HCT116 (cell line): ENCODE results near the gene SLC9A9. TPM values are rescaled to one million over a fixed set of nuclear protein-coding genes. Genes with fewer than 3 reads are reported as not detected.

Source experiments
- ATAC-seq: fragments of 200-7000 bp; cut with Tn5 transposase; 2 replicates; pipeline ENCODE4 v1.9.1; 2020; ENCODE audit warnings: mild to moderate bottlenecking, moderate library complexity
- BruUV-seq: library from RNA; stranded (reverse); fragments of 400-500 nt; replicated peaks from 2 replicates; lab custom pipeline; 2021; lab: Mats Ljungman, UMichigan
- CTCF ChIA-PET: fragments of 300-600 bp; sonication (Branson Sonifier 250); formaldehyde crosslinking; loops from one replicate; lab custom pipeline; 2021; ENCODE audit warnings: antibody characterized with exemption; lab: Charles Lee
- POLR2A ChIA-PET: fragments of 300-600, 350-600 bp; sonication (Branson Sonifier 250); formaldehyde crosslinking; loops from one replicate; lab custom pipeline; 2021; ENCODE audit warnings: antibody characterized with exemption; lab: Charles Lee
- RAD21 ChIA-PET, 2 experiments: fragments of 300-600 bp; sonication (Branson Sonifier 250); formaldehyde crosslinking; loops; one replicate each; lab custom pipeline; 2023; ENCODE audit warnings: low total read pairs in 2 of 2; ENCODE audit not compliant: uncharacterized antibody in 2 of 2, unreplicated experiment in 2 of 2, low non-redundant PET in 1 of 2; lab: Charles Lee
- DNase-seq: peaks from one replicate; pipeline ENCODE4 v3.0.0-alpha.2; 2010; ENCODE audit warnings: low read depth, low spot score
- H2AFZ ChIP-seq: fragments of 200-600 bp; shearing (Covaris generic), sonication (generic); 2 replicates; pipeline ENCODE4 v1.6.1; 2017; ENCODE audit warnings: low read depth, mixed run types, mixed read lengths, antibody characterized with exemption, low read length; ENCODE audit not compliant: poor library complexity, severe bottlenecking
- H3K27ac ChIP-seq: 2 replicates; pipeline ENCODE4 v1.5.1; 2012; ENCODE audit warnings: low read depth, low read length
- H3K27me3 ChIP-seq: fragments of 200-600 bp; sonication (generic); 2 replicates; pipeline ENCODE4 v1.6.1; 2016; ENCODE audit warnings: mixed run types, low read length, mixed read lengths; ENCODE audit not compliant: insufficient read depth
- H3K36me3 ChIP-seq, 2 experiments: fragments of 200-500 bp in 1 of 2; fragments of 200-600 bp in 1 of 2; sonication (Bioruptor generic) in 1 of 2; sonication (generic) in 1 of 2; 2 replicates each; pipeline versions ENCODE4 v1.5.1 to v1.6.1; 2014 to 2016; ENCODE audit warnings: low read length in 2 of 2, inconsistent platforms in 1 of 2, mixed read lengths in 1 of 2, mixed run types in 1 of 2; ENCODE audit not compliant: insufficient read depth in 2 of 2, control insufficient read depth in 1 of 2
- H3K4me1 ChIP-seq, 2 experiments: fragments of 200-600 bp in 1 of 2; sonication (generic) in 1 of 2; 2 replicates each; pipeline versions ENCODE4 v1.5.1 to v1.6.1; 2012 to 2017; ENCODE audit warnings: low read length in 2 of 2, inconsistent platforms in 1 of 2, mild to moderate bottlenecking in 1 of 2, mixed read lengths in 1 of 2, mixed run types in 1 of 2, moderate library complexity in 1 of 2; ENCODE audit not compliant: insufficient read depth in 2 of 2, control insufficient read depth in 1 of 2
- H3K4me2 ChIP-seq: fragments of 200-600 bp; sonication (generic); 2 replicates; pipeline ENCODE4 v1.6.1; 2017; ENCODE audit warnings: mixed run types, low read length, mixed read lengths
- H3K4me3 ChIP-seq, 2 experiments: fragments of 200-600 bp in 1 of 2; sonication (generic) in 1 of 2; replicated peaks in 1 of 2; 2 replicates each; pipeline ENCODE4 v1.5.1; 2011 to 2016; ENCODE audit warnings: low read length in 2 of 2, control low read depth in 1 of 2, low read depth in 1 of 2, mild to moderate bottlenecking in 1 of 2, mixed read lengths in 1 of 2, mixed run types in 1 of 2
- H3K79me2 ChIP-seq: fragments of 200-600 bp; sonication (generic); 2 replicates; pipeline ENCODE4 v1.6.1; 2017; ENCODE audit warnings: mild to moderate bottlenecking, mixed run types, low read length, moderate library complexity, mixed read lengths; ENCODE audit not compliant: insufficient read depth
- H3K9ac ChIP-seq: fragments of 200-600 bp; sonication (generic); 2 replicates; pipeline ENCODE4 v1.6.1; 2016; ENCODE audit warnings: low read length, mixed read lengths
- H3K9me2 ChIP-seq: fragments of 200-600 bp; sonication (generic), shearing (Covaris generic); 2 replicates; pipeline ENCODE4 v1.6.1; 2017; ENCODE audit warnings: mixed run types, mild to moderate bottlenecking, moderate library complexity; ENCODE audit not compliant: insufficient read depth
- H3K9me3 ChIP-seq, 2 experiments: fragments of 200-500 bp in 1 of 2; fragments of 200-600 bp in 1 of 2; sonication (Bioruptor generic) in 1 of 2; sonication (generic) in 1 of 2; 2 replicates each; pipeline ENCODE4 v1.6.1; 2014 to 2017; ENCODE audit warnings: low read length in 2 of 2, mixed read lengths in 2 of 2, inconsistent platforms in 1 of 2, low read depth in 1 of 2, mild to moderate bottlenecking in 1 of 2, mixed run types in 1 of 2, moderate library complexity in 1 of 2; ENCODE audit not compliant: control insufficient read depth in 1 of 2, insufficient read depth in 1 of 2
- H4K20me1 ChIP-seq: fragments of 200-600 bp; sonication (generic), shearing (Covaris generic); 2 replicates; pipeline ENCODE4 v1.6.1; 2017; ENCODE audit warnings: mixed run types, mild to moderate bottlenecking, moderate library complexity; ENCODE audit not compliant: insufficient read depth
- CBX3 ChIP-seq: IDR thresholded peaks from 2 replicates; pipeline ENCODE4 v1.6.1; 2012; ENCODE audit warnings: low read depth
- CEBPB ChIP-seq: IDR thresholded peaks from 2 replicates; pipeline ENCODE4 v1.6.1; 2012; ENCODE audit warnings: low read depth
- EGR1 ChIP-seq: IDR thresholded peaks from 2 replicates; pipeline ENCODE4 v1.6.1; 2012; ENCODE audit warnings: low read depth
- ELF1 ChIP-seq: IDR thresholded peaks from 2 replicates; pipeline ENCODE4 v1.6.1; 2012; ENCODE audit warnings: low read depth, borderline replicate concordance
- EZH2 ChIP-seq: fragments of 200-600 bp; sonication (generic); IDR thresholded peaks from 2 replicates; pipeline ENCODE4 v1.6.1; 2017; ENCODE audit warnings: antibody characterized with exemption, mixed run types
- EZH2phosphoT487 ChIP-seq: fragments of 200-600 bp; IDR thresholded peaks from 2 replicates; pipeline ENCODE4 v1.6.1; 2018; ENCODE audit warnings: antibody characterized with exemption, borderline replicate concordance
- FOSL1 ChIP-seq: IDR thresholded peaks from 2 replicates; pipeline ENCODE4 v1.6.1; 2012; ENCODE audit warnings: low read depth
- POLR2A ChIP-seq: IDR thresholded peaks from 2 replicates; pipeline ENCODE4 v1.7.0; 2011; ENCODE audit warnings: borderline replicate concordance; ENCODE audit not compliant: insufficient read depth, insufficient read length; ENCODE audit errors: extremely low read depth
- POLR2AphosphoS5 ChIP-seq: IDR thresholded peaks from 2 replicates; pipeline ENCODE4 v1.6.1; 2011; ENCODE audit warnings: mild to moderate bottlenecking, low read depth, low read length, moderate library complexity
- RAD21 ChIP-seq: IDR thresholded peaks from 2 replicates; pipeline ENCODE4 v1.6.1; 2012; ENCODE audit warnings: low read depth, mild to moderate bottlenecking
- SIN3A ChIP-seq: IDR thresholded peaks from 2 replicates; pipeline ENCODE4 v1.6.1; 2012; ENCODE audit warnings: low read depth
- SP1 ChIP-seq: IDR thresholded peaks from 2 replicates; pipeline ENCODE4 v1.6.1; 2012; ENCODE audit warnings: low read depth
- TCF7L2 ChIP-seq: IDR thresholded peaks from 2 replicates; pipeline ENCODE4 v1.7.0; 2011; ENCODE audit warnings: borderline replicate concordance, inconsistent platforms; ENCODE audit not compliant: insufficient read depth, insufficient read length; ENCODE audit errors: extremely low read depth
- intact Hi-C: fragments of 100-400 bp; cut with micrococcal nuclease; formaldehyde crosslinking; loops from 2 replicates; pipeline ENCODE4 v1.10.0; 2022
- total RNA-seq: library from RNA; stranded (reverse); gene quantifications from one replicate; pipeline ENCODE4 v1.2.1, GENCODE V29; 2021; ENCODE audit not compliant: unreplicated experiment
- TF ChIP-seq, protein P1 (sequence below), 3 experiments: fragments of 200-600 bp in 1 of 3; sonication (generic) in 1 of 3; IDR thresholded peaks in 2 of 3; conservative IDR thresholded peaks in 1 of 3; 2 replicates each; pipeline ENCODE4 v1.5.1; 2012 to 2017; ENCODE audit warnings: low read depth in 2 of 3, low read length in 2 of 3, antibody characterized with exemption in 1 of 3, borderline replicate concordance in 1 of 3, control low read depth in 1 of 3, mild to moderate bottlenecking in 1 of 3, mixed read lengths in 1 of 3, mixed run types in 1 of 3, moderate library complexity in 1 of 3; ENCODE audit not compliant: insufficient read depth in 1 of 3
- TF ChIP-seq, protein P2 (sequence below): IDR thresholded peaks from 2 replicates; pipeline ENCODE4 v1.6.1; 2012
- TF ChIP-seq, protein P3 (sequence below): IDR thresholded peaks from 2 replicates; pipeline ENCODE4 v1.6.1; 2012; ENCODE audit warnings: low read depth
- TF ChIP-seq, protein P4 (sequence below): IDR thresholded peaks from 2 replicates; pipeline ENCODE4 v1.6.1; 2011; ENCODE audit warnings: mild to moderate bottlenecking, low read length, moderate library complexity; ENCODE audit not compliant: insufficient replicate concordance; ENCODE audit errors: extremely low read depth

SLC9A9 gene
- total RNA-seq, 1 experiment from 2014 or later, result 0.20 TPM

DNA sequence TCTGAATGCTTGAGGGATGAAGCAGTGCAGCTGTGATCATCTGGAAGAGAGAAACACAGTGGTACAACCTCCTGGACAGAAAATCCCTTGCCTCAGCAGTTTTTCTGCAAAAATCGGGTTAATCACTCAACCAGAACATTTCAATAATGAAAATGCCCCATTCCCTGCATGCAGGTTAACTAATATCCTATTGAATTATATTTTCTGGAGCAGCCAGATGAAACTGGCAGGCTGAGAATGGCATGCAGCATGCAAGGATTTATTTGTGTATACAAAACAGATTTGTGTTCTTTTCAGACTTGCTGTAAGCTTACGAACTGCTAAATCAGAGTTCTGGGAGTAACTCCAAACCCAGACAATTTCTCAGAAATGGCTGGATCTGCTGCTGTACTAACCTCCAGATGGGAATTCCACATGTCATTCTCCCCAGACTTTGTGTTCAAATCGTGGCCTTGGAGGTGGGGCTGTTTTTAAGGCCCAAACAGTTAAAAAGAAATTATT is 39.1 kb downstream of the SLC9A9 start (continued):
- TF ChIP-seq, protein P1, sequence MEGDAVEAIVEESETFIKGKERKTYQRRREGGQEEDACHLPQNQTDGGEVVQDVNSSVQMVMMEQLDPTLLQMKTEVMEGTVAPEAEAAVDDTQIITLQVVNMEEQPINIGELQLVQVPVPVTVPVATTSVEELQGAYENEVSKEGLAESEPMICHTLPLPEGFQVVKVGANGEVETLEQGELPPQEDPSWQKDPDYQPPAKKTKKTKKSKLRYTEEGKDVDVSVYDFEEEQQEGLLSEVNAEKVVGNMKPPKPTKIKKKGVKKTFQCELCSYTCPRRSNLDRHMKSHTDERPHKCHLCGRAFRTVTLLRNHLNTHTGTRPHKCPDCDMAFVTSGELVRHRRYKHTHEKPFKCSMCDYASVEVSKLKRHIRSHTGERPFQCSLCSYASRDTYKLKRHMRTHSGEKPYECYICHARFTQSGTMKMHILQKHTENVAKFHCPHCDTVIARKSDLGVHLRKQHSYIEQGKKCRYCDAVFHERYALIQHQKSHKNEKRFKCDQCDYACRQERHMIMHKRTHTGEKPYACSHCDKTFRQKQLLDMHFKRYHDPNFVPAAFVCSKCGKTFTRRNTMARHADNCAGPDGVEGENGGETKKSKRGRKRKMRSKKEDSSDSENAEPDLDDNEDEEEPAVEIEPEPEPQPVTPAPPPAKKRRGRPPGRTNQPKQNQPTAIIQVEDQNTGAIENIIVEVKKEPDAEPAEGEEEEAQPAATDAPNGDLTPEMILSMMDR (IDR thresholded peaks at IDR 0.05 in 2 of 3, conservative IDR thresholded peaks at IDR 0.05 in 1 of 3; ENCODE audit: borderline replicate concordance in 1 of 3, insufficient read depth in 1 of 3, low read depth in 2 of 3, low read length in 2 of 3), result no peak
- TF ChIP-seq TCF7L2 (no peak), SP1 (no peak), EZH2 (no peak), CEBPB (no peak), EZH2phosphoT487 (no peak)
- TF ChIP-seq, protein P2, sequence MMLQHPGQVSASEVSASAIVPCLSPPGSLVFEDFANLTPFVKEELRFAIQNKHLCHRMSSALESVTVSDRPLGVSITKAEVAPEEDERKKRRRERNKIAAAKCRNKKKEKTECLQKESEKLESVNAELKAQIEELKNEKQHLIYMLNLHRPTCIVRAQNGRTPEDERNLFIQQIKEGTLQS, result no peak

DNA sequence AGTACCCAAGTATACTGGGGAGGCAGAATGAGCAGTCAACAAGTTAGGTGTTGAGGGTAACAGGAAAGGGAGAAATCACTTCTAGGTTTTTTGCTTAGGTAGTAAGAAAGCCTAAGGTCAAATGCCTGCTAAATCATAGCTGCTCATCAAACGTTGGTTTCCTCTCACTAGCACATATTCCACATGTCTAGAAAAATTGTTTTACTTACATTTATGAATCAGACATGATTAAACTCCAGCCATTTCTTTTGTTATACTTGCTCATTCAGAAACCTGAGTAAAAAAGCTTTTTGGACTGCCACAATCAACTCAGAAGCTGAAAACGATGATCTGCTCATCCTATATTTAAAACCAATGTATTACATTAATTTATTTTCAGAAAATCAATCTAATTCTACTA is 40.2 kb downstream of the SLC9A9 start:
- Histone ChIP-seq H3K9me3 (no peaks in the 10 kb centered on the region), H3K4me1 (no peaks in the 10 kb centered on the region), H3K4me3 (no peak overlapping the region), H3K27ac (no peak overlapping the region), H4K20me1 (no peaks in the 10 kb centered on the region), H3K4me2 (no peak overlapping the region), H3K9ac (no peak overlapping the region), H3K27me3 (no peaks in the 10 kb centered on the region), H2AFZ (no peak overlapping the region), H3K36me3 (no peaks in the 10 kb centered on the region), H3K9me2 (no peaks in the 10 kb centered on the region), H3K79me2 (no peaks in the 10 kb centered on the region)
- CTCF ChIA-PET, result no interaction called here
- DNase-seq (no peak), ATAC-seq (no peak)
- RAD21 ChIA-PET, result no interaction called here
- no TSS peak for BruUV-seq
- intact Hi-C loops, result no loop called here
- POLR2A ChIA-PET, result no interaction called here
- no peak for TF ChIP-seq ELF1
- TF ChIP-seq, protein P3, sequence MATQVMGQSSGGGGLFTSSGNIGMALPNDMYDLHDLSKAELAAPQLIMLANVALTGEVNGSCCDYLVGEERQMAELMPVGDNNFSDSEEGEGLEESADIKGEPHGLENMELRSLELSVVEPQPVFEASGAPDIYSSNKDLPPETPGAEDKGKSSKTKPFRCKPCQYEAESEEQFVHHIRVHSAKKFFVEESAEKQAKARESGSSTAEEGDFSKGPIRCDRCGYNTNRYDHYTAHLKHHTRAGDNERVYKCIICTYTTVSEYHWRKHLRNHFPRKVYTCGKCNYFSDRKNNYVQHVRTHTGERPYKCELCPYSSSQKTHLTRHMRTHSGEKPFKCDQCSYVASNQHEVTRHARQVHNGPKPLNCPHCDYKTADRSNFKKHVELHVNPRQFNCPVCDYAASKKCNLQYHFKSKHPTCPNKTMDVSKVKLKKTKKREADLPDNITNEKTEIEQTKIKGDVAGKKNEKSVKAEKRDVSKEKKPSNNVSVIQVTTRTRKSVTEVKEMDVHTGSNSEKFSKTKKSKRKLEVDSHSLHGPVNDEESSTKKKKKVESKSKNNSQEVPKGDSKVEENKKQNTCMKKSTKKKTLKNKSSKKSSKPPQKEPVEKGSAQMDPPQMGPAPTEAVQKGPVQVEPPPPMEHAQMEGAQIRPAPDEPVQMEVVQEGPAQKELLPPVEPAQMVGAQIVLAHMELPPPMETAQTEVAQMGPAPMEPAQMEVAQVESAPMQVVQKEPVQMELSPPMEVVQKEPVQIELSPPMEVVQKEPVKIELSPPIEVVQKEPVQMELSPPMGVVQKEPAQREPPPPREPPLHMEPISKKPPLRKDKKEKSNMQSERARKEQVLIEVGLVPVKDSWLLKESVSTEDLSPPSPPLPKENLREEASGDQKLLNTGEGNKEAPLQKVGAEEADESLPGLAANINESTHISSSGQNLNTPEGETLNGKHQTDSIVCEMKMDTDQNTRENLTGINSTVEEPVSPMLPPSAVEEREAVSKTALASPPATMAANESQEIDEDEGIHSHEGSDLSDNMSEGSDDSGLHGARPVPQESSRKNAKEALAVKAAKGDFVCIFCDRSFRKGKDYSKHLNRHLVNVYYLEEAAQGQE, result no peak
- no peak for TF ChIP-seq RAD21
- TF ChIP-seq SIN3A, result no peak
- TF ChIP-seq TCF7L2, result no peak
- no peak for TF ChIP-seq EGR1
- TF ChIP-seq, protein P4, sequence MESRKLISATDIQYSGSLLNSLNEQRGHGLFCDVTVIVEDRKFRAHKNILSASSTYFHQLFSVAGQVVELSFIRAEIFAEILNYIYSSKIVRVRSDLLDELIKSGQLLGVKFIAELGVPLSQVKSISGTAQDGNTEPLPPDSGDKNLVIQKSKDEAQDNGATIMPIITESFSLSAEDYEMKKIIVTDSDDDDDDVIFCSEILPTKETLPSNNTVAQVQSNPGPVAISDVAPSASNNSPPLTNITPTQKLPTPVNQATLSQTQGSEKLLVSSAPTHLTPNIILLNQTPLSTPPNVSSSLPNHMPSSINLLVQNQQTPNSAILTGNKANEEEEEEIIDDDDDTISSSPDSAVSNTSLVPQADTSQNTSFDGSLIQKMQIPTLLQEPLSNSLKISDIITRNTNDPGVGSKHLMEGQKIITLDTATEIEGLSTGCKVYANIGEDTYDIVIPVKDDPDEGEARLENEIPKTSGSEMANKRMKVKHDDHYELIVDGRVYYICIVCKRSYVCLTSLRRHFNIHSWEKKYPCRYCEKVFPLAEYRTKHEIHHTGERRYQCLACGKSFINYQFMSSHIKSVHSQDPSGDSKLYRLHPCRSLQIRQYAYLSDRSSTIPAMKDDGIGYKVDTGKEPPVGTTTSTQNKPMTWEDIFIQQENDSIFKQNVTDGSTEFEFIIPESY, result no peak
- TF ChIP-seq POLR2AphosphoS5, result no peak
- TF ChIP-seq CBX3, result no peak
- no peak for TF ChIP-seq CEBPB
- no peak for TF ChIP-seq FOSL1
- no peak for TF ChIP-seq SP1
- no peak for TF ChIP-seq POLR2A
